Prostate gland (tissue), 2 donors: ENCODE results near the gene COL12A1. TPM values are rescaled to one million over a fixed set of nuclear protein-coding genes. Genes with fewer than 3 reads are reported as not detected.

ENCODE experiments used
- DNase-seq: peaks from one replicate; pipeline ENCODE4 v3.0.0-alpha.2; 2019; ENCODE audit warnings: low spot score
- H3K27ac ChIP-seq, 2 donors: fragments of 200-600 bp; sonication (generic); 2 replicates each; pipeline ENCODE4 v1.5.1; 2017 to 2019
- H3K27me3 ChIP-seq: fragments of 200-600 bp; sonication (generic); replicated peaks from 2 replicates; pipeline ENCODE4 v1.5.1; 2019; ENCODE audit not compliant: insufficient read depth
- H3K36me3 ChIP-seq, 2 donors: fragments of 200-600 bp; sonication (generic); 1 replicate in 1 of 2; 2 replicates in 1 of 2; pipeline versions ENCODE4 v1.5.1 to v1.8.1; 2017 to 2019
- H3K4me1 ChIP-seq: fragments of 200-600 bp; sonication (generic); replicated peaks from 2 replicates; pipeline ENCODE4 v1.5.1; 2019
- H3K4me3 ChIP-seq, 2 donors: fragments of 200-600 bp; sonication (generic); 2 replicates each; pipeline ENCODE4 v1.5.1; 2017 to 2019
- H3K9me3 ChIP-seq: fragments of 200-600 bp; sonication (generic); 2 replicates; pipeline ENCODE4 v1.5.1; 2017
- CTCF ChIP-seq, 4 experiments: fragments of 200-600 bp in 2 of 4; fragments of 450-650 bp in 2 of 4; sonication (generic) in 2 of 4; IDR thresholded peaks; 1 replicate in 3 of 4; 2 replicates in 1 of 4; pipeline ENCODE4 v1.5.1; 2016 to 2019; ENCODE audit warnings: antibody characterized with exemption in 4 of 4, mild to moderate bottlenecking in 2 of 4, moderate library complexity in 2 of 4
- POLR2A ChIP-seq: fragments of 450-650 bp; IDR thresholded peaks from one replicate; pipeline ENCODE4 v1.6.1; 2016; ENCODE audit warnings: antibody characterized with exemption, mild to moderate bottlenecking
- POLR2AphosphoS5 ChIP-seq: sonication (generic); formaldehyde crosslinking; IDR thresholded peaks from one replicate; pipeline ENCODE4 v1.6.1; 2017; ENCODE audit warnings: antibody characterized with exemption
- WGBS: methylation state at CpG from one replicate; pipeline ENCODE4 v1.1.5; 2018; 5-methylcytosine and 5-hydroxymethylcytosine counted together
- intact Hi-C: fragments of 100-400 bp; cut with DNase I; formaldehyde crosslinking; loops from one replicate; pipeline ENCODE4 v1.14.2; 2022
- total RNA-seq, 2 donors: library from RNA; depleted of rRNA; stranded (reverse); fragments of >200 nt; gene quantifications; one replicate each; pipeline ENCODE4 v1.1.0, GENCODE V29; 2016

COL12A1 gene
- total RNA-seq, 2 donors from 2014 or later: 8.6 to 40.6 TPM

- intact Hi-C loops: no loop called here
- WGBS: 92% methylated on average over 8 of the region's 8 CpGs
- no peak for DNase-seq
- Histone ChIP-seq H3K36me3 (no peaks in the 10 kb centered on the region), H3K9me3 (no peaks in the 10 kb centered on the region), H3K4me3 (no peak overlapping the region), H3K27ac (no peak overlapping the region), H3K4me1 (no peaks in the 10 kb centered on the region), H3K27me3 (no peaks in the 10 kb centered on the region)
- TF ChIP-seq POLR2AphosphoS5 (no peak), CTCF (IDR thresholded peaks at IDR 0.05) (no peak), POLR2A (no peak)
Measured at GRCh38 chr6:75156186-75156878, 49.5 kb downstream of the COL12A1 start.

- H3K36me3 ChIP-seq: no peaks in the 10 kb centered on the region
- no peak for DNase-seq
- H3K9me3 ChIP-seq: no peaks in the 10 kb centered on the region
- 72% methylated on average over 5 of the region's 5 CpGs for WGBS
- no peaks in the 10 kb centered on the region for H3K4me1 ChIP-seq
- TF ChIP-seq POLR2A (no peak), CTCF (IDR thresholded peaks at IDR 0.05) (no peak), POLR2AphosphoS5 (no peak)
- no peak overlapping the region for H3K4me3 ChIP-seq
- H3K27me3 ChIP-seq: no peaks in the 10 kb centered on the region
- intact Hi-C loops: no loop called here
- no peak overlapping the region for H3K27ac ChIP-seq
Measured at GRCh38 chr6:75155631-75156030, 50.2 kb downstream of the COL12A1 start.

GRCh38 chr6:75154973-75155372, 50.9 kb downstream of the COL12A1 start:
- no peak for TF ChIP-seq POLR2AphosphoS5
- TF ChIP-seq POLR2A: no peak
- TF ChIP-seq CTCF (IDR thresholded peaks at IDR 0.05): no peak
- WGBS: 97% methylated on average over 1 of the region's 1 CpG
- H3K27ac ChIP-seq: no peak overlapping the region

GRCh38 chr6:75150685-75151412, 55.0 kb downstream of the COL12A1 start:
- intact Hi-C loops: no loop called here
- H3K4me1 ChIP-seq: no peaks in the 10 kb centered on the region
- 69% methylated on average over 6 of the region's 6 CpGs for WGBS
- DNase-seq: no peak
- no peaks in the 10 kb centered on the region for H3K36me3 ChIP-seq
- no peaks in the 10 kb centered on the region for H3K27me3 ChIP-seq
- TF ChIP-seq CTCF (IDR thresholded peaks at IDR 0.05) (no peak), POLR2A (no peak), POLR2AphosphoS5 (no peak)
- no peak overlapping the region for H3K4me3 ChIP-seq
- no peak overlapping the region for H3K27ac ChIP-seq
- no peaks in the 10 kb centered on the region for H3K9me3 ChIP-seq

More at GRCh38 chr6:75154973-75155372, 50.9 kb downstream of the COL12A1 start:
- H3K36me3 ChIP-seq: no peaks in the 10 kb centered on the region
- intact Hi-C loops: no loop called here
- H3K4me3 ChIP-seq: no peak overlapping the region
- DNase-seq: no peak
- H3K4me1 ChIP-seq: no peaks in the 10 kb centered on the region
- H3K9me3 ChIP-seq: no peaks in the 10 kb centered on the region
- H3K27me3 ChIP-seq: no peaks in the 10 kb centered on the region

GRCh38 chr6:75149696-75150095, 56.2 kb downstream of the COL12A1 start:
- Histone ChIP-seq H3K4me1 (no peaks in the 10 kb centered on the region), H3K9me3 (no peaks in the 10 kb centered on the region), H3K36me3 (no peaks in the 10 kb centered on the region), H3K4me3 (no peak overlapping the region), H3K27me3 (no peaks in the 10 kb centered on the region), H3K27ac (no peak overlapping the region)
- no peak for DNase-seq
- no peak for TF ChIP-seq POLR2A
- TF ChIP-seq POLR2AphosphoS5: no peak
- TF ChIP-seq CTCF (IDR thresholded peaks at IDR 0.05): no peak
- intact Hi-C loops: no loop called here
